CD4-positive, alpha-beta T cell treated with Interleukin-1 beta for 1 hour (primary cell): ENCODE measurements around the gene CES1.
"Not testable (repeated sequence)": the region's sequence is repeated elsewhere in the genome, so short reads cannot be mapped to it uniquely, and the experiment has no call there.

Source experiments
- DNase-seq, 2 donors: peaks; one replicate each; pipeline ENCODE4 v3.0.0-alpha.2; 2020 to 2022

Gene CES1

GRCh38 chr16:55782793-55783091, 50.2 kb downstream of the CES1 start:
- DNase-seq: not testable (repeated sequence)

DNA sequence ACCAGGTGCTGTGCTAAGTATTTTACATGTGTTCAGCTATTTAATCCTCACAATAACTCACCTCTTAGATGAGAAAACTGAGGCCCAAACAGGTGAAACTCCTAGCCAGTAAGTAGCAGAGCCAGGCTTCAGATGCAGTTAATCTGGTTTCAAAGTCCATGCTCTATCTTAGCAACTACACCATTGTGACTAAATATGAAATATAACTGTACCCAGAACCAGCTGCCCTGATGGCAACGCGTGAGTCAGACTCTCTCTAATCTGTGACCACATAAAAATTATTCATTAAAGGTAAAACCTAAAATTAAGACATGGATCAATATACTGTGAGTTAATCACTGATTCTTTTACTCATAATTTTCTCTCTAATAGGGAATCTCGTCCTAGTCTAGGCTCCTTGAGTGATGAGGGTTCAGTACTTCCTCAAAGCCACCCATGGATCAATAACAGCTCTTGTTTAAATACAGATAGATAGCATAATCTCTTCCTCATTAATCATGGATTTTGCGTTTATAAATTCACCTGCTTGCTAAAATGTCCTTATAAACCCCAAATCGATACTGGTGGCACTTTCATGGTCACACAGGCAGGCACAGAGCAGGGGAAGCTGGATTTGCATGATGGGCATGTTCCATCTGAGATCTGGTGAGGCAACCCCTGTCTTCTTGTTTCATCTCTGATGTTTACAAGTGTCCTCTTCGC, 50.7 kb downstream of the CES1 start:
- not testable (repeated sequence) for DNase-seq

DNA sequence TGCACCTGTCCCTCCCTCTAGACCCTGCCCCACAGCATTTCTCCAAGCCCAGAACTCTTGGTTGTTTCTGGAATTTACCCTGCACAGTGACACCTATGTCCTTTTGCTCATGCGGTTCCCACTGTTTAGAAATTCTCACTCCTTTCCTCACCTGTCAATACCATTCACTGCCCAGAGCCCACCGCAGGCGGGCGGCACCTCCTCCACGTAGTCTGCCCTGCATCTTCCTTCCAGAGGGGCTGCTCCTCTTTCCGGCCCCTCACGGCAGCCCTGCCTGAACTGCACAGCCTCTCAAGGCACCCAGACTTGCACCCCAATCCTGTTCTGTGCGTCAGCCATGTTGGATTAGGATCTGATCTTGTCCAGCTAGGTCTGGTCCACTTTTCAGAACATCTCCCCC, 51.4 kb downstream of the CES1 start:
- DNase-seq: not testable (repeated sequence)

GRCh38 chr16:55780095-55780407, 52.8 kb downstream of the CES1 start:
- not testable (repeated sequence) for DNase-seq

- DNase-seq: no peak
These were observed 53.3 kb downstream of the CES1 start for GRCh38 chr16:55779402-55780094.

DNA sequence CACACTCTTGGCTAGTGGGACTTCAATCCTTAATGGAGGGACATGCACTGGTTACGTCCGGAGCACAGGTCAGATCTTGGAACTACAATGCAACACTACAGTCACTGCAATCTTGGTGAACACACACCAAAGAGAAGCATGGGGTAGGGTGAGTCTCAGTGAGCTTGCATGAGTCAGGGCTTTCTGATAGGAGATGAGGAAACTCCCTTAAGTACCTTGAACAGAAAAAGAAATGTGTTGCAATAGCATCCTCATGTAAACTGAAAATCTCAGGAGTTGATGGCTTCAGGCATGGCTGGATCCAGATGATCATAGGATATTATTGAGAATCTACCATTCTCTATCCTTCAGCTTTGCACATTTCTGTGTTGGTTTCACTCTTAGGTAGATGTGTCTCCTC, 54.1 kb downstream of the CES1 start:
- no peak for DNase-seq

GRCh38 chr16:55775857-55776256, 57.0 kb downstream of the CES1 start:
- DNase-seq: no peak

DNA sequence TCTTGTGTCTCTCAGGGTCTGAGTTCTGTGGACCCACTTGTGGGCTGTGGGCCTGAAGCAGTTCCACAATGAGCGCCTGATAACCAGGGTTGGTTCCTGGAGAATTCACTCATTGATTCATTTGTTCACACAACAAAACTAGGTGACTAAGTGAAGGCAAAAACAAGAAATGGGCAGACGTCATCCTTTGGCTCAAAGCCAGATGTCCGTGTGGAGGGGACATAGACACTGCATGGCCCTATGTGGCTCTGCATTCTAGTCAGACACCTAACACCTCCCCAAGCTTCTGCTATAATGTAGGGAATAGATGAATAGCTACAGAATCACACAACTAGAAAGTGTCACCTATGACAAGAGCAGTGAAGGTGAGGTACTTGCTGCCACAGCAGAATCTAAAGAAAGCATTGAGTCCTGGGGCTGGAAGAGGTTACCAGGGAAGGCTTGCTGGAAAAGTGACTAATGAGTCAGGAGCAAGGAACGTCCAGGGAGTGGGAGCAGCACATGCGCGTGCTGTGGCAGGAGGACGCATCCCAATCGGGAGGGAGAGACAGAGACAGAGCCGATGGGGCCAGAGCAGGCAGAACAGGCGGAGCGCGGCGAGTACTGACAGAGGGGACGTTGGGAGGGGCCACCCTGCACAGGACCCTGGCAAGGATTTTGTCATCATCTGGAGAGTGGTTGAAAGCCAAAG, 58.9 kb downstream of the CES1 start:
- no peak for DNase-seq

- DNase-seq: no peak
These were observed 67.7 kb downstream of the CES1 start for GRCh38 chr16:55765161-55765560.

DNA sequence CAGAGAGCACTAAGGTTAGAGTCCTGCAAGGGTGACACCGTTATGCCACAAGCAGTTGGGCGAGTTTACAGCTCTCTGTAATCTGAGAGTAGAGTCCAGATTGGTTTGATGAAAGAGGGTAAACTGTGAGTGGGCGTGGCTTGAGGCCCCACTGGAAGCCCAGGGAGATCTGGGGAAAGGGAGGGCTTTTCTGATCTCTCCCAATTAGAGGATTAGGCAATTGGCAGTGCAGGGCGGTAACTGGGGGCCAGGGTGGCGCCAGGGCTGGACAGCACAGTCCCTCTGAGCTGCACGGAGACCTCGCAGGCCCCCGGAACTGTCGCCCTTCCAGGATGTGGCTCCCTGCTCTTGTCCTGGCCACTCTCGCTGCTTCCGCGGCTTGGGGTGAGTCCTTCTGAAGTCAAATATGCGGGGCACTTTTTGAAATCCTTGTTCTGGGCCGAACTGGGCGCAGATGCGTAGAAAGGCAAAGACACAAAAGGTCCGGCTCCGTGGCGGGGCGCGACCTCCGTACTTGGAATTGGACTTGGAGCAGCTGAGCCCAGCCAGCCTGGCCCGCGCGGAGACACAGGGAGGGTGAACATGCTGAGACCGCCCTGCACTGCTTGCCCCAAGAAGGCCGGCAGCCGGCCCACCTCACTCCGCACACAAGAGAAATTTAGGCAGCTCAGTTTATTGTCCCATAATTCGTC, 72.4 kb downstream of the CES1 start:
- DNase-seq: no peak

DNA sequence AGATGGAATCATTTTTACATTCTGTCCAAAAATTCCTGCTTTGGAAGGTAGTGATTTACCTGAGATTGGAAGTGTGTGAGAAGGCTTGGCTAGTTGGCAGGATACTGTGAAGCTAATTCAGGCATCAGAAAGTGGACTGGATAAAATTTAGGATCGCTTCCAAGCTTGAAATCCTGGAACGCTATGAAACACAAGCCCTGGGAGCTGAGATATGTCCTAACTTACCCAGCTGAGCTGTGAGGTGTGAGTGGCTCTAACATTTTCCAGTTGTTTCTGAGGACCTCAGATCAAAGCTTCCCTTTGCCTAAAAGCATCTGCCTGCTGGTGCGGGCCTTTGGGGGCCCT, 73.0 kb downstream of the CES1 start:
- not testable (repeated sequence) for DNase-seq

DNA sequence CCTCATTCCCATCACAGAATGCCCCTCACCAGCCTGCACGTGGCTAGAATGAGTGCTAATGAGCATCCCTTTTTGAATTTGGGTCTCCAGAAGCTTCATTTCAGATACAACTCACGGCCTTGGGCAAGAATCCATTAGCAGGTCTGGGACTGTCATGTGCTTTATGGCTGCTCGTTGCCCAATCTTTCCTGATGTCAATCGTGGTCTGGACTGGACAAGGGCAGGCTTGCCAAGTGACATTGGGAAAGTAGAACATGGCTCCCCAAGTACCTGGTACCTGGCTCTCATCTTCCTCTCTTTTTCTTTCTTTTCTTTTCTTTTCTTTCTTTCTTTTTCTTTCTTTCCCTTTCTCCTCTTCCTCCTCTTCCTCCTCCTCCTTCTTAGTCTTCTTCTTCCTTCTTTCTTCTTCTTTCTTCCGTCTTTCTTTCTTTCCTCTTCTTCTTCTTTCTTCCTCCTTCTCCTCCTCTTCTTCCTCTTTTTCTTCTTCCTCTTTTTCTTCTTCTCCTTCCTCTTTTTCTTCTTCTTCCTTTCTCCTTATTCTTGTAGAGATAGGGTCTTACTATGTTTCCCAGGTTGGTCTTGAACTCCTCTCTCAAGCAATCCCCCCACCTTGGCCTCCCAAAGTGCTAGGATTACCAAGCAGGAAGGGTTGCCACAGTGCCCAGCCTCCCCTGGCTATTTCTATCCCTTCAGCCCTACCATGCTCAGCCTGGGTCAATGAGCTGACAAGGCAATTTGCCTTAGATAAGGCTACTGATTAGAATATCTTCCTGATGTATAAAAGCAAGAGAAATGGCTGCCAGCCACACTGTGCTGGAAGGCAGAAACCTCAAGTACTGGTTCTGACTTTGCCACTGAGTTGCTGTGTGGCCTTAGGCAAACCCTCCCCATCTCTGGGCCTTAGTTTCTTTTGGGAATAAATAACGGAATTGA, 75.0 kb downstream of the CES1 start:
- DNase-seq: not testable (repeated sequence)

DNA sequence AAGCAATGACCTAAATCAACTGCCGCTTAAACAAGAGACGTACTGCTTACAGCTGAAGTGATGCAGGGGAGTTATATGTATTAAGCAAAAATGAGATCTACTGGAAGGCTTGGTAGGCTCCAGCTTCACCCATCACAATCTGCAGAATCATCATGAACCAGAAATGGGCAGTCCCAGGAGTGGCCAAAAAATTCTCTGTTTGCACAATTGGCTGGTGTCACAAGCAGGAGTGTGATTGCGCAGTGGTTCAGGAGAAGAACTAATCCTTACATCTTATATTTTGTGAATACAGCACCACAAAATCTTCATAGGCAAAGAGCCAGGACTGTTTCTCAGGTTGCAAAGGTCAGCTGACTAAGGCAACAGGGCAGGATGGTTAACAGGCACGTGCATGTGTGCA, 75.9 kb downstream of the CES1 start:
- peak in 1 of 2 donors; percentile 11 for DNase-seq

- DNase-seq: no peak
These were observed 78.8 kb downstream of the CES1 start for GRCh38 chr16:55754056-55754455.

GRCh38 chr16:55753145-55753631, 79.7 kb downstream of the CES1 start:
- DNase-seq: peak; percentile 18 to 20
